ENCODE results near the gene ARRB1.
"Not testable (repeated sequence)": the region's sequence is repeated elsewhere in the genome, so short reads cannot be mapped to it uniquely, and the experiment has no call there.

Gene ARRB1

DNA sequence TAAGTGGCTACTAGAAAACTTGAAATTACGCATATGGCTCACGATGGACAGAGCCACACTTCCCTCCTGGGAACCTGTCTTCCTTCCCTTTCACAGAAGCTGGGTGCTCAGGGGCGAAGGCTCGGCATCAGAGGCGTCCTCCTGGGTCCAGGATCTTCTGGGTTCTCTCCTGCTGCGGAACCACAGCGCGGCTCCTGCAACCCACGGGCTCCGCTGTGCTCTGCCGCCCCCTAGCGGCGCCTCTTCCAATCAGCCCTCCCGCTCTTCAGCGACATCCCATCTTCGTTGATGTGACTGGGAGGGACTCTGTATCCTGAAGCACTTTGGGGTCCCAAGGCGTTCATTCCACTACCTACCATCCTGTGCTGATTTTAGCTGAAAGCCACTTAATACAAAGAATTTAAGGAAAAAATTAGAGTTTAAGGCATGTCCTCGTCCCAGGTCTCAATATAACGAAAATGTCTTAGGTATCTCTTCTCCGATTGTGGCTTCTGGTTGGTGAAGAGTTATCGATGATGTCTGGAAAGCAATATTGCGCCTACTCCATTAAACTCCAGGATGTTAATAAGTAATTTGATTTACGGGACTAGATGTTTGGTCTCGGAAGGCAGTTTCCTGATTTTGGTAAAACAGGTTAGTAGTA lies 33.1 kb upstream of the ARRB1 start:
- Histone ChIP-seq H3K4me1 (ENCODE audit: control insufficient read depth, insufficient read depth, low read length) (peaks cover 4% of the 10 kb centered on the region), H3K27ac (ENCODE audit: low read depth, low read length) (no peak overlapping the region), H3K4me3 (ENCODE audit: low read depth, low read length) (no peak overlapping the region)

DNA sequence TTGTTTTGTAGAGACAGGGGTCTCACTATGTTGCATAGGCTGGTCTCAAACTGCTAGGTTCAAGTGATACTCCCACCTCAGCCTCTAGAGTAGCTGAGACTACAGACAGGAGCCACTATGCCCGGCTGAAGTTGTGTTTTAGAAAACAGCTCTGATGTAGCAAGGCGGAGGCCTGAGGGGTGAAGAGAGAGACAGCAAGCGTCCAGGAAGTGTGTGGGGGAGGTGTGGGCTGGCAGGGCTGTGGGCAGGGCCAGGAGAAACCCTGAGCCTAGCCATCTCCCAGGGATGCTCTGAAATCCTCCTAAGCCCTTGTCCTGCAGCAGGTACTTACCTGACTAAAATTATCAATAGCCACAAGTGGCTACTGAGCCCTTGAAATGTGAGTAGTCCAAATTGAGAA lies 31.8 kb upstream of the ARRB1 start:
- Histone ChIP-seq H3K4me1 (ENCODE audit: control insufficient read depth, insufficient read depth, low read length) (peaks cover under 1% of the 10 kb centered on the region; the same call in 1 of the 2 replicates), H3K36me3 (ENCODE audit: control insufficient read depth, insufficient read depth, low read length) (no peaks in the 10 kb centered on the region), H3K27me3 (ENCODE audit: control insufficient read depth, insufficient read depth, low read length) (no peaks in the 10 kb centered on the region), H3K27ac (ENCODE audit: low read depth, low read length) (no peak overlapping the region), H3K9ac (ENCODE audit: low read depth, low read length) (no peak overlapping the region), H3K4me3 (ENCODE audit: low read depth, low read length) (no peak overlapping the region), H3K9me3 (ENCODE audit: control insufficient read depth, insufficient read depth, low read length) (no peaks in the 10 kb centered on the region)

More for the DNA sequence above, 33.1 kb upstream of the ARRB1 start:
- no peaks in the 10 kb centered on the region for H3K36me3 ChIP-seq (ENCODE audit: control insufficient read depth, insufficient read depth, low read length)
- H3K27me3 ChIP-seq (ENCODE audit: control insufficient read depth, insufficient read depth, low read length) = no peaks in the 10 kb centered on the region
- no peak overlapping the region for H3K9ac ChIP-seq (ENCODE audit: low read depth, low read length)
- no peaks in the 10 kb centered on the region for H3K9me3 ChIP-seq (ENCODE audit: control insufficient read depth, insufficient read depth, low read length)

DNA sequence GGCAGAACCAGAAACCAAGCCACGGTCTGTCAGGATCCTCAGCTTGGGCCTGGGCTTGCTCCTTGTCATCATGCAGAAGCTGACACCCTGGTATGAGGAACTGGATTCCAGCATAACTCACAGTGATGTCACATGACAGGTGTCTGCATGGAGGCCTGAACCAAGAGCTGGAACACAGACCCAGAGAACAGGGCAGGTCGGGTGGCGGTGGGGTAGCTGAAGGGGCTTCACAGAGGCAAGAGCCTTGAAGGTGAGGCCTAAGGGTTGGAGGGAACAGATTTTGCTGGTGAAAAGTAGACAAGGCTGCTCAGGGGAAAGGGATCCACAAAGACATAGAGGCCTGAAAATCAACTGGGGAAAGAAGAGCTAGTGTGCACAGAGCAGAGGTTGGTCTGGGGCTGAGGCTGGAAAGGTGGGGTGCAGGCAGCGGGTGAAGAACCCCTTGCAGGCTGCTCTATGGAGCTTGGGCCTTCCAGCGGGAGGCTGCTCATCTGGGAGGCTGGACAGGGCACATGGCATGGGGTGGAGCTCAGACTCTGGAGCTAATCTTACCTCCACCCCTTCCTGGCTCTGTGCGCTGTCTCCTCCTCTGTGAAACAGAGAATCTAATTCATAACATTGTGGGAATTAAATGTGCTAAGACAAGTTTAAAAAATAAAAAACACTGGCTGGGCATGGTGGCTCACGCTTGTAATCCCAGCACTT lies 29.4 kb upstream of the ARRB1 start:
- H3K9ac ChIP-seq (ENCODE audit: low read depth, low read length) = no peak overlapping the region
- H3K9me3 ChIP-seq (ENCODE audit: control insufficient read depth, insufficient read depth, low read length) = no peaks in the 10 kb centered on the region
- no peak overlapping the region for H3K4me3 ChIP-seq (ENCODE audit: low read depth, low read length)
- H3K27me3 ChIP-seq (ENCODE audit: control insufficient read depth, insufficient read depth, low read length) = no peaks in the 10 kb centered on the region
- H3K36me3 ChIP-seq (ENCODE audit: control insufficient read depth, insufficient read depth, low read length) = no peaks in the 10 kb centered on the region
- no peak overlapping the region for H3K27ac ChIP-seq (ENCODE audit: low read depth, low read length)
- H3K4me1 ChIP-seq (ENCODE audit: control insufficient read depth, insufficient read depth, low read length) = no peaks in the 10 kb centered on the region

DNA sequence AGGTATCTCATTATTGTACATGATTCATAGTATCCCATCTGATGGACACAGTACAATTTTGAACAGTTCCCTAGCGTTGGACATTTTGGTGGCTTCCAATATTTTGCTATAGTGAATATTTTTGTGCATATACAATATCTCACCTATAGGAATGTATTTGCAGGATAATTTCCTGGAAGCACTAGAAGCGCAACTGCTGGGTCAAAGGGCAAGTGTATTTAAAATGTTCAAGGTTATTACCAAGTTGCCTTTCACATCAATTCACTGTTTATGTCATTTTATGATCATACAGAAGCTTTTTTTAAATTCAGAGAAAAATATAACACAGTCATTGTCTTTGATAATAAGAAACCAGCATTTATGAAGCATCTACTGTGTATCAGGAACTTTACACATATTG lies 28.8 kb upstream of the ARRB1 start:
- Histone ChIP-seq H3K9me3 (ENCODE audit: control insufficient read depth, insufficient read depth, low read length) (no peaks in the 10 kb centered on the region), H3K27me3 (ENCODE audit: control insufficient read depth, insufficient read depth, low read length) (no peaks in the 10 kb centered on the region), H3K4me1 (ENCODE audit: control insufficient read depth, insufficient read depth, low read length) (no peaks in the 10 kb centered on the region), H3K27ac (ENCODE audit: low read depth, low read length) (no peak overlapping the region), H3K36me3 (ENCODE audit: control insufficient read depth, insufficient read depth, low read length) (no peaks in the 10 kb centered on the region), H3K4me3 (ENCODE audit: low read depth, low read length) (no peak overlapping the region), H3K9ac (ENCODE audit: low read depth, low read length) (no peak overlapping the region)

DNA sequence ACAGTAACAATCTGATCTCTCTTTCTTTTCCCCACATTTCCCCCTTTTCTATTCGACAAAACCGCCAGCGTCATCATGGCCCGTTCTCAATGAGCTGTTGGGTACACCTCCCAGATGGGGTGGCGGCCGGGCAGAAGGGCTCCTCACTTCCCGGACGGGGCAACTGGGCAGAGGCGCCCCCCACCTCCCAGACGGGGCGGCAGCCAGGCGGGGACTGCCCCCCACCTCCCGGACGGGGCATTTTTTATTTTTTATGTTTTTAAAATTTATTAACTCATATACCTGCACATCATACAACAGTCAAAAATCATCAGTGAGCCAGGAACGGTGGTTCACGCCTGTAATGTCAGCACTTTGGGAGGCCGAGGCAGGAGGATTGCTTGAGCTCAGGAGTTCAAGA lies 27.3 kb upstream of the ARRB1 start:
- H3K27me3 ChIP-seq (ENCODE audit: control insufficient read depth, insufficient read depth, low read length); H3K27ac ChIP-seq (ENCODE audit: low read depth, low read length); H3K9ac ChIP-seq (ENCODE audit: low read depth, low read length); H3K9me3 ChIP-seq (ENCODE audit: control insufficient read depth, insufficient read depth, low read length); H3K36me3 ChIP-seq (ENCODE audit: control insufficient read depth, insufficient read depth, low read length); H3K4me3 ChIP-seq (ENCODE audit: low read depth, low read length); H3K4me1 ChIP-seq (ENCODE audit: control insufficient read depth, insufficient read depth, low read length): not testable (repeated sequence)

DNA sequence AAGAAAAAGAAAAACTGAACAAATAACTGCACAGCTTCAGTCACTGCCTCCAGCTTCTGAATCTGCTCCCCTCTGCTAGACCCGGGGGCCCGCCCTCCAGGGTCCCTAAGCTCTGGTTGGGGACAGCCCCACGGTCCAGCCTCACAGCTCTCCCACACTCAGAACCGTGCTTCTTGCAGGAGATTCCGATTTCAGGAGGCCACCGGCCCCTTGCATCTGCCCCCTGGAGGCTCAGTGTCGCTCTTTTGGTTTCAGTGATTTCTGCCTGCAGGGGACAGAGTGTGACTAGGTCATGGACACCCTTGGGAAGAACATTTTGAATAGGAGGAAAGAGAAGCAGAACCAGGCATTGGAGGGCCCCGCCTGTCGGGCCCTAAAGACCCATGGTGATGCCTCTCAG lies 24.7 kb upstream of the ARRB1 start:
- Histone ChIP-seq H3K9me3 (ENCODE audit: control insufficient read depth, insufficient read depth, low read length) (no peaks in the 10 kb centered on the region), H3K4me1 (ENCODE audit: control insufficient read depth, insufficient read depth, low read length) (no peaks in the 10 kb centered on the region), H3K36me3 (ENCODE audit: control insufficient read depth, insufficient read depth, low read length) (no peaks in the 10 kb centered on the region), H3K9ac (ENCODE audit: low read depth, low read length) (no peak overlapping the region), H3K27me3 (ENCODE audit: control insufficient read depth, insufficient read depth, low read length) (no peaks in the 10 kb centered on the region), H3K4me3 (ENCODE audit: low read depth, low read length) (no peak overlapping the region), H3K27ac (ENCODE audit: low read depth, low read length) (no peak overlapping the region)

DNA sequence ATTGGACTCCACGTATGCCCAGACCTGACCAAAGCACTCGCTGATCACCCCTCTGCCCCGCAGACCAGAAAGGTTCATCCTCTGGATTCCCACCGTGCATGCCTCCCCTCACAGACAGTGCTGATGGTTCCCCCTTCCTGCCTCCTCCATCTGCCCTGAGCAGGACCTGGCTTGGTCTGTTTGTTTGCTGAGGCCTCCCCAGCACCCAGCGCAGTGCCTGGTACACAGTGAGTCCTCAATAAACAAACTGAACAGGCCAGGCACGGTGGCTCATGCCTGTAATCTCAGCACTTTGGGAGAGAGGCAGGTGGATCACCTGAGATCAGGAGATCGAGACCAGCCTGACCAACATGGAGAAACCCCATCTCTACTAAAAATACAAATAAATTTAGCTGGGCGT lies 24.2 kb upstream of the ARRB1 start:
- Histone ChIP-seq H3K36me3 (ENCODE audit: control insufficient read depth, insufficient read depth, low read length) (no peaks in the 10 kb centered on the region), H3K27me3 (ENCODE audit: control insufficient read depth, insufficient read depth, low read length) (no peaks in the 10 kb centered on the region), H3K4me1 (ENCODE audit: control insufficient read depth, insufficient read depth, low read length) (no peaks in the 10 kb centered on the region), H3K4me3 (ENCODE audit: low read depth, low read length) (no peak overlapping the region), H3K27ac (ENCODE audit: low read depth, low read length) (no peak overlapping the region), H3K9me3 (ENCODE audit: control insufficient read depth, insufficient read depth, low read length) (no peaks in the 10 kb centered on the region), H3K9ac (ENCODE audit: low read depth, low read length) (no peak overlapping the region)

DNA sequence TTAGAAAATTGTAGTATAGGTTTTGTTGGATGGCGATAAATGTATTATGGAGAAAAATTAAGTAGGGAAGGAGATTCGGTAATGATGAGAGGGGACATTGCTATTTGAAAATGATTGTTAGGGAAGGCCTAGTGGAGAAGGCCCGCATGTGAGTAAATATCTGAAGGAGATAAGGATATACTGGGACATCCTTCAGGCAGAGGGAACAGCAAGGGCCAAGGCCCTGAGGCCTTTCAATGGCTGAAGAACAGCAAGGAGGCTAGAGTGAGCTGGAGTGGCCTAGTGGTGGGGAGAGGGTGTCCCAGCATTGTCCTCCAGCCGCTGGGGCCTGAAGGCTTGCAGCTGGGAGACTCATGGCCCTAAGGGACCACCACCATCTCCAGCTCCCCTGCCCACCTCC lies 23.2 kb upstream of the ARRB1 start:
- H3K9me3 ChIP-seq (ENCODE audit: control insufficient read depth, insufficient read depth, low read length) = no peaks in the 10 kb centered on the region
- H3K27me3 ChIP-seq (ENCODE audit: control insufficient read depth, insufficient read depth, low read length) = no peaks in the 10 kb centered on the region
- H3K27ac ChIP-seq (ENCODE audit: low read depth, low read length) = no peak overlapping the region
- no peak overlapping the region for H3K4me3 ChIP-seq (ENCODE audit: low read depth, low read length)
- no peak overlapping the region for H3K9ac ChIP-seq (ENCODE audit: low read depth, low read length)
- no peaks in the 10 kb centered on the region for H3K4me1 ChIP-seq (ENCODE audit: control insufficient read depth, insufficient read depth, low read length)
- no peaks in the 10 kb centered on the region for H3K36me3 ChIP-seq (ENCODE audit: control insufficient read depth, insufficient read depth, low read length)

DNA sequence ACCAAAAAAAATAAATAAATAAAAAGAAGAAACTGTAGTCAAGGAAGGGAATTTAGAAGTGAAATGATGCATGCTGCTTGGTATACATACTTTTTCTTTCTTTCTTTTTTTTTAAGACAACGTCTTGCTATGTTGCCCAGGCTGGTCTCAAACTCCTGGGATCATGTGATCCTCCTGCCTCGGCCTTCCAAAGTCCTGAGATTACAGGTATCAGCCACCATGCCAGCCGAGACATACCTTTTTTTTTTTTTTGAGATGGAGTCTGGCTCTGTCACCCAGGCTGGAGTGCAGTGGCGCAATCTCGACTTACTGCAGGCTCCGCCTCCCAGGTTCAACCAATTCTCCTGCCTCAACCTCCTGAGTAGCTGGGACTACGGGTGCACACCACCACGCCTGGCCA lies 21.7 kb upstream of the ARRB1 start:
- no peak overlapping the region for H3K4me3 ChIP-seq (ENCODE audit: low read depth, low read length)
- no peak overlapping the region for H3K9ac ChIP-seq (ENCODE audit: low read depth, low read length)
- H3K36me3 ChIP-seq (ENCODE audit: control insufficient read depth, insufficient read depth, low read length) = no peaks in the 10 kb centered on the region
- no peaks in the 10 kb centered on the region for H3K9me3 ChIP-seq (ENCODE audit: control insufficient read depth, insufficient read depth, low read length)
- H3K27ac ChIP-seq (ENCODE audit: low read depth, low read length) = no peak overlapping the region
- H3K27me3 ChIP-seq (ENCODE audit: control insufficient read depth, insufficient read depth, low read length) = no peaks in the 10 kb centered on the region
- H3K4me1 ChIP-seq (ENCODE audit: control insufficient read depth, insufficient read depth, low read length) = no peaks in the 10 kb centered on the region

DNA sequence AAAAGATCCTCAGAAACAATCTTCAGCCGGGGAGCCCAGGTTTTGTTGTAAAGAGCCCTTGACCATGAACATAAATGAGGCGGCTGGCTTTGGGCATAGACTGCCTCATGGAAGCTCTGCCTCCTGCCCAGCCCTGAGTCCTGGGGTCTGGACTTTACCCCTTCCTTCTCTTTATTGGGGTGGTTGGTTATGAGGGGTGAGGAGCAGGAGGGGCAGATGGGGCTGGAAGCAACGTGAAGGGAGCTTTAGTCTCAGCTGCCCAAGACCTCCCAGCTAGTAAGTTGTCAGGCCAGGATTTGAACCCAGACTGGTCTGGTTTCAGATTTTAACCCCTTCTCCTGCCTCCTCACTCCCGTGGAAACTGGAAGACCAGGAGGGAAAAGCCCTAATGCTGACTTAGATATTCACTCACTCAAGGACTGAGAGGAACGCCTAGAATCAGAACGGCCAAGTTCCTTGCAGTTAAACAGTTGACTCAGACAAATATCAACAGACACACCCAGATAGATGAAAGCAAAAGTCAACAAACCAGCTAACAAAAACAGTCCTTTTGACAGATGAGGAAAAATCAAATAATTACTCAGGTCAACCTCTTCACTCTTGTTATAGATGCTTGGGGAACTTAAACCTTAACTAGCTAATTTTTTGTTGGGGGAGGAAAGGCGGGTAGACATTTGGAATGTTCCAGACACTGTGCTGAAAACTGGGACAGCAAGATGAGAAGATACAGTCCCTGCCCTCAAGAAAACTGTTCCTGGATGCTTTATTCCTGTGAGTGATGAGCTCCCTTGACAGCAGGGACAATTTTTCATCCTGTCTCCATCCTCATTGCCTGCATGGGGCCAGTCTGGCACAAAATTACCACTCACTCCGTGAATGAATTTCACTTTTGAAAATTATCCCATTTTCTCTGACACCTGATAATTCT lies 20.8 kb upstream of the ARRB1 start:
- H3K27me3 ChIP-seq (ENCODE audit: control insufficient read depth, insufficient read depth, low read length) = no peaks in the 10 kb centered on the region
- H3K4me1 ChIP-seq (ENCODE audit: control insufficient read depth, insufficient read depth, low read length) = no peaks in the 10 kb centered on the region
- no peaks in the 10 kb centered on the region for H3K9me3 ChIP-seq (ENCODE audit: control insufficient read depth, insufficient read depth, low read length)
- no peak overlapping the region for H3K9ac ChIP-seq (ENCODE audit: low read depth, low read length)
- no peaks in the 10 kb centered on the region for H3K36me3 ChIP-seq (ENCODE audit: control insufficient read depth, insufficient read depth, low read length)
- no peak overlapping the region for H3K27ac ChIP-seq (ENCODE audit: low read depth, low read length)
- H3K4me3 ChIP-seq (ENCODE audit: low read depth, low read length) = no peak overlapping the region

Data from HUES48 (cell line).